Measurements from ENCODE around the gene PSMD2. TPM values are rescaled to one million over a fixed set of nuclear protein-coding genes. Genes with fewer than 3 reads are reported as not detected.

Gene PSMD2
- total RNA-seq, 4 donors from 2014 or later, result 160 to 319 (median 213) TPM

GRCh38 chr3:184353546-184353941 lies 54.5 kb downstream of the PSMD2 start:
- TF ChIP-seq, protein P1, sequence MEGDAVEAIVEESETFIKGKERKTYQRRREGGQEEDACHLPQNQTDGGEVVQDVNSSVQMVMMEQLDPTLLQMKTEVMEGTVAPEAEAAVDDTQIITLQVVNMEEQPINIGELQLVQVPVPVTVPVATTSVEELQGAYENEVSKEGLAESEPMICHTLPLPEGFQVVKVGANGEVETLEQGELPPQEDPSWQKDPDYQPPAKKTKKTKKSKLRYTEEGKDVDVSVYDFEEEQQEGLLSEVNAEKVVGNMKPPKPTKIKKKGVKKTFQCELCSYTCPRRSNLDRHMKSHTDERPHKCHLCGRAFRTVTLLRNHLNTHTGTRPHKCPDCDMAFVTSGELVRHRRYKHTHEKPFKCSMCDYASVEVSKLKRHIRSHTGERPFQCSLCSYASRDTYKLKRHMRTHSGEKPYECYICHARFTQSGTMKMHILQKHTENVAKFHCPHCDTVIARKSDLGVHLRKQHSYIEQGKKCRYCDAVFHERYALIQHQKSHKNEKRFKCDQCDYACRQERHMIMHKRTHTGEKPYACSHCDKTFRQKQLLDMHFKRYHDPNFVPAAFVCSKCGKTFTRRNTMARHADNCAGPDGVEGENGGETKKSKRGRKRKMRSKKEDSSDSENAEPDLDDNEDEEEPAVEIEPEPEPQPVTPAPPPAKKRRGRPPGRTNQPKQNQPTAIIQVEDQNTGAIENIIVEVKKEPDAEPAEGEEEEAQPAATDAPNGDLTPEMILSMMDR (IDR thresholded peaks at IDR 0.05), result no peak
- ATAC-seq (ENCODE audit: low FRiP score), result no peak
- DNase-seq (ENCODE audit: low spot score), result no peak

DNA sequence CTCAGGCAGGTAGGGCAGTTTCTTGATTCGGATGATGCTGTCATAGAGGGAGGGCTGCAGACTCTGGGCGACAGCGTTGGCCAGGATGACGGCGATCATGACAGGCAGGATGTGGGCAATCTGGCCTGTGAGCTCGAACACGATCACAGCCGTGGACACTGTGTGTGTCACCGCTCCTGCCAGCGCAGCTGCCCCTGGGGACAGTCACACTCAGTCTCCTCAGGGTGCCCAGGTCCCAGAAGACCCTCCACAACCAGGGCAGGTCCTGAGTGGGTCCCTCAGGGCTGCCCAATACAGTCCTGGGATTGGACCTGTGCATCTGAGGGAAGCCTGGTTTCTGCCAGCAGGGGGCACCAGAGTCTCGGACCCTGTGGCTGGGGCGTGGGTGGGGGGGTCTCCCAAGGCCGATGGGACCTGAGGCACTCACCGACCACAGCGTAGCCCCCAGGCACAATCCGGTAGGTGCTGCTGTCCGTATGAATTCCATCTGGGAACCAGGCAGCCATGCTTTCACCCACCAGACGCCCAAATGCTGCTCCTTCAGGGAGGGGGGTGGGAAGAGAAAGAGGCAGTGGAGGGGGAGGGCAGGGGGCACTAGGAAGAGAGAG lies 55.2 kb downstream of the PSMD2 start:
- DNase-seq (ENCODE audit: low spot score) (no peak), ATAC-seq (ENCODE audit: low FRiP score) (no peak)
- TF ChIP-seq, protein P1 (IDR thresholded peaks at IDR 0.05), result peak in 1 of 3 donors; percentile 14

DNA sequence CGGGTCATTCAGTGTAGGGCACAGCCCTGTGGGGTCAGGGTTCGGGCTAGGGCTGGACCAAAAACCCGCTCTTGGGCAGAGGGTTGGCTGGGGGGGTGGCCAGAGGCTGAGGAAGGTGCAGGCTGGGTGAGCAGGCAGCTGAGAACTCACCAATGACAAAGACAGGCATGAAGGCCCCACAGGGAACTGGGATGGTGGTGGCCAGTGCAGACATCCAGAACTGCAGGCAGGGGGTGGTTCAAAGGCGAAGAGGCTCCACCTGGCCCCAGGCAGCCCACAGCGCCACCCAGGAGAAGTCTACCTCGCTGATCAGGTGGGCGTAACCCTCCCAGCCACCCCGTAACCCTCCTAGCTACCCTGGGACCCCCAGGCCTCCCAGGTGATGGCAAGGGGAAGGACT lies 55.7 kb downstream of the PSMD2 start:
- DNase-seq (ENCODE audit: low spot score) (no peak), ATAC-seq (ENCODE audit: low FRiP score) (no peak)
- TF ChIP-seq, protein P1 (IDR thresholded peaks at IDR 0.05), result no peak

- ATAC-seq (ENCODE audit: low FRiP score) (no peak), DNase-seq (ENCODE audit: low spot score) (no peak)
- TF ChIP-seq, protein P1 (IDR thresholded peaks at IDR 0.05), result no peak
Observed at GRCh38 chr3:184355261-184356040, 56.4 kb downstream of the PSMD2 start.

DNA sequence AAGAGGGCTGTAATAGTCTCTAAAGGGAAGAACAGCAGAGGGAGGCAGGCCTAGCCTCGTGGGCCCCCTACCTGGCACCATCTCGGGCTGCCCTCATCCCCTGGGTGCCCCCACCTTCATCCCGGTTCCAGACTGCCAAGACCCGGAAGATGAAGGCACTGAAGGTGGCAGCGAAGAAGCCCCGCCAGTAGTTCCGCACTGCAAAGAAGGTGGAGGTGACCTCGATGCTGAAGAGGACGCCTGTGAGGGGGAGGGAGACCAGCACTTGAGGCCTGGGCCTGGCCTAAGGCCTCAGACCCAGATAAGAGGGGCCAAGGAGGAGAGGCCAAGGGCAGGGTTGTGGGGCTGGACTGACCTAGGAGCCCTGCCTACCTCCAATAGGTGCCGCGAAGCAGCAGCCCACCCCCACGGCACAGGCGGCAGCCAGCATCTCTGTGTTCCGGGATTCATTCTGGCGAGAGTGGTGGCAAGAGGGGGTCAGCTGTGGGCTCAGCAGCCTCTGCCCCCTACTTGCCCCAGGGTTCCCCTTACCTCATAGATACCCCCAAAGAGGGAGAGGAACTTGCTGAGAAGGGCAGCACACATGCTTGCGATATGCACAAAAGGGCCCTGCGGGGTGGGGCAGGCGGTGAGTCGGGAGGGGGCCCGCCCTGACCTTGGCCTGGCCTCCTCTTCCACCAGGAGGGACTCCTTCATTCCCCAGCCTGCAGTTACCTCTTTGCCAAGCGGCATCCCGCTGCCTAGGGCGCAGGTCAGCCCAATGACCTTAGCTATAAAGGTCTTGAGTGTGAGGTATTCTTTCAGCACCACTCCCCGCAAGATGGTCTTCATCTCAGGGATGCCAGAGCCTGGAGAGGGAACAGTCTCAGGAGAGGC lies 58.4 kb downstream of the PSMD2 start:
- no peak for DNase-seq (ENCODE audit: low spot score)

DNA sequence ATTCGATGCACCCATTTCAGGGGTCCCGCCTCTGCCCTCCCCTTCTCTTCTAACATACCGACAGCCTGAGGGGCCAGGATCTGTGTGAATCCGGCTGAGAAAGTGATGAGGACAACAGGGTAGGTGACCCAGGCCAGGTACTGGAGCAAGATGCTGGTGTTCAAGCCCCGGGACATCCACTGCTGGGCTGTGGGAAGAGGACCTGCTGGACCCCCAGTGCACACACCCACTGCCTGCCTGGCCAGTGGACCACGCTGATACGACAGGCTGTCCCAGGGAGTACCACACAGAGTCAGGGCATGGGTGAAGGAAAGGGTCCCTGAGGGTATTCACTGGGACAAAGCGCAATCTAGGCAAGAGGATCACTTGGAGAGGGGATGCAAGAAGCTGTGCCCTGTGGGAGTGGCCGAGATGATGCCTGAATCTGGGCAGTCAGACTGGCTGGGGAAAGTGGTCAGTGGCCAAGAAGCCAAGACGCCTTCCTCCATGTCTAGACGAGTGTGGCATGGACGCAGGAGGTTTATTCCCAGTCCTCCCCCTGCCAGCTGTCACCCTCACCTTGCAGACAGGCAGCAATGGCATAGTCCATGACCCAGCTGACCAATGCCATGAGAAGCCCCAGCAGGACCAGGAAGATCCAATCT lies 59.2 kb downstream of the PSMD2 start:
- ATAC-seq (ENCODE audit: low FRiP score) (no peak), DNase-seq (ENCODE audit: low spot score) (no peak)
- TF ChIP-seq, protein P1 (IDR thresholded peaks at IDR 0.05), result no peak

More for the DNA sequence above, 58.4 kb downstream of the PSMD2 start:
- TF ChIP-seq, protein P1 (IDR thresholded peaks at IDR 0.05), result no peak
- no peak for ATAC-seq (ENCODE audit: low FRiP score)

Small RNA genes within 50 kb of the gene (small RNA-seq; reads per million reads assigned to genes)
- gene SNORD66, result 2,435 reads per million, percentile 99 among the genes with 10 or more reads in this experiment

Other genes with a start within 250 kb of the PSMD2 start
- under 1 TPM in 1 of 4 donors, not detected in 3; 0.48 TPM for gene HTR3C, start 246.2 kb upstream of the PSMD2 start, total RNA-seq
- gene HTR3E, start 202.2 kb upstream of the PSMD2 start, total RNA-seq, result not detected
- gene EIF2B5, start 163.9 kb upstream of the PSMD2 start, total RNA-seq, result 10 to 100 TPM; 28.5 to 50.3 (median 38.7) TPM
- gene DVL3, start 143.9 kb upstream of the PSMD2 start, total RNA-seq, result 10 to 100 TPM; 34.9 to 46.0 (median 43.2) TPM
- gene AP2M1, start 124.4 kb upstream of the PSMD2 start, total RNA-seq, result 100 to 1,000 TPM; 240 to 284 (median 246) TPM
- 10 to 100 TPM; 41.0 to 76.7 (median 64.0) TPM for gene ABCF3, start 113.0 kb upstream of the PSMD2 start, total RNA-seq
- under 1 TPM in 2 of 4 donors, not detected in 2; 0.19 to 0.47 TPM for gene VWA5B2, start 69.7 kb upstream of the PSMD2 start, total RNA-seq
- 10 to 100 TPM; 42.2 to 56.6 (median 52.3) TPM for gene ALG3, start 50.3 kb upstream of the PSMD2 start, total RNA-seq
- 10 to 100 TPM in 1 of 4 donors, 1 to 10 TPM in 3; 1.7 to 14.8 (median 5.5) TPM for gene EEF1AKMT4, start 49.6 kb upstream of the PSMD2 start, total RNA-seq
- gene CAMK2N2, start 37.7 kb upstream of the PSMD2 start, total RNA-seq, result under 1 TPM in 1 of 4 donors, not detected in 3; 0.28 TPM
- gene ECE2, start 23.2 kb upstream of the PSMD2 start, total RNA-seq, result not detected
- gene EIF4G1, start 15.4 kb downstream of the PSMD2 start, total RNA-seq, result 100 to 1,000 TPM; 235 to 471 (median 268) TPM
- gene FAM131A, start 38.4 kb downstream of the PSMD2 start, total RNA-seq, result 10 to 100 TPM; 19.1 to 30.8 (median 25.9) TPM
- gene CLCN2, start 62.4 kb downstream of the PSMD2 start, total RNA-seq, result 1 to 10 TPM; 2.1 to 8.4 (median 3.8) TPM
- gene POLR2H, start 62.5 kb downstream of the PSMD2 start, total RNA-seq, result 100 to 1,000 TPM in 1 of 4 donors, 10 to 100 TPM in 3; 63.9 to 110 (median 89.3) TPM
- 1 to 10 TPM in 1 of 4 donors, under 1 TPM in 3; 0.36 to 1.3 (median 0.94) TPM for gene THPO, start 79.0 kb downstream of the PSMD2 start, total RNA-seq
- gene CHRD, start 80.8 kb downstream of the PSMD2 start, total RNA-seq, result 10 to 100 TPM in 1 of 4 donors, 1 to 10 TPM in 3; 5.8 to 12.2 (median 9.2) TPM

Data from omental fat pad (tissue), 4 donors.